HL-60 (cell line): ENCODE measurements around the gene ZNF862.

Source experiments
- DNase-seq, 2 experiments: peaks; one replicate each; pipeline ENCODE4 v3.0.0-alpha.2; 2010 to 2020; ENCODE audit warnings: low read depth in 1 of 2, low spot score in 1 of 2
- H3K27ac ChIP-seq: fragments of 250-450 bp; sonication (Bioruptor Pico); replicated peaks from 2 replicates; pipeline ENCODE4 v1.5.1; 2020; ENCODE audit warnings: mild to moderate bottlenecking, moderate library complexity
- H3K27me3 ChIP-seq: fragments of 250-450 bp; sonication (Bioruptor Pico); 2 replicates; pipeline ENCODE4 v1.5.1; 2021; ENCODE audit warnings: mild to moderate bottlenecking, moderate library complexity; ENCODE audit not compliant: insufficient read depth, poor library complexity, severe bottlenecking
- H3K4me3 ChIP-seq: replicated peaks from 2 replicates; pipeline ENCODE4 v1.5.1; 2011; ENCODE audit warnings: mild to moderate bottlenecking, control low read depth, low read length; ENCODE audit not compliant: insufficient read depth
- GABPA ChIP-seq: IDR thresholded peaks from 2 replicates; pipeline ENCODE4 v1.6.1; 2012; ENCODE audit warnings: low read depth
- POLR2AphosphoS5 ChIP-seq: IDR thresholded peaks from 2 replicates; pipeline ENCODE4 v1.6.1; 2012; ENCODE audit warnings: low read depth
- SPI1 ChIP-seq: IDR thresholded peaks from 2 replicates; pipeline ENCODE4 v1.6.1; 2012; ENCODE audit warnings: low read depth, mild to moderate bottlenecking, borderline replicate concordance
- TF ChIP-seq, protein P1 (sequence below): IDR thresholded peaks from one replicate; pipeline ENCODE4 v1.5.1; 2011; ENCODE audit warnings: low read length, control low read depth, inconsistent platforms; ENCODE audit not compliant: insufficient read depth
- TF ChIP-seq, protein P2 (sequence below): IDR thresholded peaks from 2 replicates; pipeline ENCODE4 v1.6.1; 2012; ENCODE audit warnings: low read depth; ENCODE audit not compliant: insufficient replicate concordance

The ZNF862 gene

DNA sequence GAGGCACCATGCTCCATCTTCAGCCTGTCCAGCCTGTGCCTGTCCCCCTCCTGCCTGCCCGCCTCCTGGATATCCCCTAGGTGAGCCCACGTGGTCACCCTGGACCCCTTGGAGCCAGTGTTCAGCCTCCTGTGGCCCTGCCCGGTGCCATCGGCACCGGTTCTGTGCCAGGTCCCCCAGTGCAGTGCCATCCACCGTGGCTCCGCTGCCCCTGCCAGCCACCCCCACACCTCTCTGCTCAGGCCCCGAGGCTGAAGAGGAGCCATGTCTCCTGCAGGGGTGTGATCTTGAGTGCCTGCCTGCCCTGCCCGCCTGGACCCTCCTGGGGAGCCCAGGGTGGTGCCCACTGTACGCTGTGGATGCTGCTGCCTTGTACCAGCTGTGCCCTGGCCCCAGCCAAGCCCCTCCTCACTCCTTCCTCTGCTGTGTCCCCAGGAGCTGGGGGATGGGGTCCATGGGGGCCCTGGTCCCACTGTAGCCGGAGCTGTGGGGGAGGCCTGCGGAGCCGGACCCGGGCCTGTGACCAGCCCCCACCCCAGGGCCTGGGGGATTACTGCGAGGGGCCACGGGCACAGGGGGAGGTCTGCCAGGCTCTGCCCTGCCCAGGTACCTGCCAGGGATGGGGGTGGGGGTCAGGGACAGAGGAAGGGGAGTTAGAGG is 26.2 kb upstream of the ZNF862 start:
- no peaks in the 10 kb centered on the region for H3K27me3 ChIP-seq
- TF ChIP-seq SPI1 = no peak
- TF ChIP-seq, protein P1, sequence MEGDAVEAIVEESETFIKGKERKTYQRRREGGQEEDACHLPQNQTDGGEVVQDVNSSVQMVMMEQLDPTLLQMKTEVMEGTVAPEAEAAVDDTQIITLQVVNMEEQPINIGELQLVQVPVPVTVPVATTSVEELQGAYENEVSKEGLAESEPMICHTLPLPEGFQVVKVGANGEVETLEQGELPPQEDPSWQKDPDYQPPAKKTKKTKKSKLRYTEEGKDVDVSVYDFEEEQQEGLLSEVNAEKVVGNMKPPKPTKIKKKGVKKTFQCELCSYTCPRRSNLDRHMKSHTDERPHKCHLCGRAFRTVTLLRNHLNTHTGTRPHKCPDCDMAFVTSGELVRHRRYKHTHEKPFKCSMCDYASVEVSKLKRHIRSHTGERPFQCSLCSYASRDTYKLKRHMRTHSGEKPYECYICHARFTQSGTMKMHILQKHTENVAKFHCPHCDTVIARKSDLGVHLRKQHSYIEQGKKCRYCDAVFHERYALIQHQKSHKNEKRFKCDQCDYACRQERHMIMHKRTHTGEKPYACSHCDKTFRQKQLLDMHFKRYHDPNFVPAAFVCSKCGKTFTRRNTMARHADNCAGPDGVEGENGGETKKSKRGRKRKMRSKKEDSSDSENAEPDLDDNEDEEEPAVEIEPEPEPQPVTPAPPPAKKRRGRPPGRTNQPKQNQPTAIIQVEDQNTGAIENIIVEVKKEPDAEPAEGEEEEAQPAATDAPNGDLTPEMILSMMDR = no peak
- no peak for DNase-seq

DNA sequence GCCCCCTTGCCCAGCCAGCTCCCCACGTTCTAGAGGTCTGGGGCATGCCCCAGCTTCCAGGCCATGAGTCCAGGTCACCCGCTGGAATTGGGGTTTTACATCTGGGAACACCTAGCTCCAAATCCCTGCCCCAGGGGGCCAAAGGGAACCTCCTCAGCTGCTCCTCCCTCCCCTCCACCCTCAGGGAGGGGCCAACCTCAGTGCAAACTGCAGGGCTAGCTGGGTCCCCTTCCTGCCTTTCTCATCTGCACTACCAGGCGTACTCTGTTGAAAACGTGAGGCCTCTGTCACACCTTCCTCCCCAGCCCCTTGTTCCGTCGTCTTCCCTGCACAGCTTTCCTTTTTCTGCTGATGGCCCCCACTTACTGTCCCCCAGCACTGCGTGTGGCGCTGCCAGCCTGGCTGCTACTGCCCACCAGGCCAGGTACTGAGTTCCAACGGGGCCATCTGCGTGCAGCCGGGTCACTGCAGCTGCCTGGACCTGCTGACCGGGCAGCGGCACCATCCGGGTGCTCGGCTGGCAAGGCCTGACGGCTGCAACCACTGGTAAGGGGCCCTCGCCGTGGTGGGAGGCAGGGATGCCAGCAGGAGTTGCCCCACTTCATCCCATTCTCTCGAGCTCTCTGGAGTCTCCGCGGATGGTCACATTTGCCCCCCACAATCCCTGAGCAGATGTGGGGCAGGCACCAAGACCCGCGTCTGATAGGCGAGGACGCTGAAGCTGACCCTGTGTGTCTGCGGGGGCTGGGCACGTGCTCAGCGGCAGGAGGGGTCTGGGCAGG is 24.7 kb upstream of the ZNF862 start:
- Histone ChIP-seq H3K27me3 (no peaks in the 10 kb centered on the region), H3K4me3 (no peak overlapping the region), H3K27ac (no peak overlapping the region)
- TF ChIP-seq SPI1 = no peak
- TF ChIP-seq, protein P1 = no peak
- no peak for DNase-seq

More for the DNA sequence above, 26.2 kb upstream of the ZNF862 start:
- Histone ChIP-seq H3K4me3 (no peak overlapping the region), H3K27ac (no peak overlapping the region)

DNA sequence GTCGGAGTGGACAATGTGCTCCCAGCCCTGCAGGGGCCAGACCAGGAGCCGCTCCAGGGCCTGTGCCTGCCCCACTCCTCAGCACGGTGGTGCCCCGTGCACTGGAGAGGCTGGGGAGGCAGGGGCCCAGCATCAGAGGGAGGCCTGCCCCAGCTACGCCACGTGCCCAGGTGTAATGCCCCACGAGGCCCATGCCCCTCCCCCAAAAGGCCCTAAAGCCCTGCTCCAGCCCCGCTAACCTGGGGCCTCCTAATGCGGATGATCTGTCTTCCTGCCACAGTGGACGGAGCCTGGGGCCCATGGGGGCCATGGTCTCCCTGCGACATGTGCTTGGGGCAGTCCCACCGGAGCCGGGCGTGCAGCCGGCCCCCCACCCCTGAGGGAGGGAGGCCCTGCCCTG is 23.7 kb upstream of the ZNF862 start:
- no peak for TF ChIP-seq SPI1
- TF ChIP-seq POLR2AphosphoS5 = no peak
- TF ChIP-seq, protein P1 = no peak
- TF ChIP-seq, protein P2, sequence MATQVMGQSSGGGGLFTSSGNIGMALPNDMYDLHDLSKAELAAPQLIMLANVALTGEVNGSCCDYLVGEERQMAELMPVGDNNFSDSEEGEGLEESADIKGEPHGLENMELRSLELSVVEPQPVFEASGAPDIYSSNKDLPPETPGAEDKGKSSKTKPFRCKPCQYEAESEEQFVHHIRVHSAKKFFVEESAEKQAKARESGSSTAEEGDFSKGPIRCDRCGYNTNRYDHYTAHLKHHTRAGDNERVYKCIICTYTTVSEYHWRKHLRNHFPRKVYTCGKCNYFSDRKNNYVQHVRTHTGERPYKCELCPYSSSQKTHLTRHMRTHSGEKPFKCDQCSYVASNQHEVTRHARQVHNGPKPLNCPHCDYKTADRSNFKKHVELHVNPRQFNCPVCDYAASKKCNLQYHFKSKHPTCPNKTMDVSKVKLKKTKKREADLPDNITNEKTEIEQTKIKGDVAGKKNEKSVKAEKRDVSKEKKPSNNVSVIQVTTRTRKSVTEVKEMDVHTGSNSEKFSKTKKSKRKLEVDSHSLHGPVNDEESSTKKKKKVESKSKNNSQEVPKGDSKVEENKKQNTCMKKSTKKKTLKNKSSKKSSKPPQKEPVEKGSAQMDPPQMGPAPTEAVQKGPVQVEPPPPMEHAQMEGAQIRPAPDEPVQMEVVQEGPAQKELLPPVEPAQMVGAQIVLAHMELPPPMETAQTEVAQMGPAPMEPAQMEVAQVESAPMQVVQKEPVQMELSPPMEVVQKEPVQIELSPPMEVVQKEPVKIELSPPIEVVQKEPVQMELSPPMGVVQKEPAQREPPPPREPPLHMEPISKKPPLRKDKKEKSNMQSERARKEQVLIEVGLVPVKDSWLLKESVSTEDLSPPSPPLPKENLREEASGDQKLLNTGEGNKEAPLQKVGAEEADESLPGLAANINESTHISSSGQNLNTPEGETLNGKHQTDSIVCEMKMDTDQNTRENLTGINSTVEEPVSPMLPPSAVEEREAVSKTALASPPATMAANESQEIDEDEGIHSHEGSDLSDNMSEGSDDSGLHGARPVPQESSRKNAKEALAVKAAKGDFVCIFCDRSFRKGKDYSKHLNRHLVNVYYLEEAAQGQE = no peak
- no peak for TF ChIP-seq GABPA
- H3K4me3 ChIP-seq = no peak overlapping the region
- H3K27me3 ChIP-seq = no peaks in the 10 kb centered on the region
- no peak for DNase-seq
- H3K27ac ChIP-seq = no peak overlapping the region

DNA sequence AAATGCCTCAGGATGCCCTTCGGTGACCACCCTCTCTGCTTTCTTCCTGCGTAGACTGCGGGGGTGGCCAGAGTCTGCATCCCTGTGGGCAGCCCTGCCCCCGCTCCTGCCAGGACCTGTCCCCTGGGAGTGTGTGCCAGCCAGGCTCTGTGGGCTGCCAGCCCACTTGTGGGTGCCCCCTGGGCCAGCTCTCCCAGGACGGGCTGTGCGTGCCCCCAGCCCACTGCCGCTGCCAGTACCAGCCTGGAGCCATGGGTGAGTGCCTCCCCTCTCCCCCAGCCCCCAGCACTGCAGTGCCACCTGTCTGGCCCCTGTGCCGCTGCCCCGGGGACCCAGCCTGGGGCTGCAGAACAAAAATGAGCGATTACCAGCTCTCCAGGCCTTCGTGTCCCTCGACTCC is 23.1 kb upstream of the ZNF862 start:
- no peak overlapping the region for H3K27ac ChIP-seq
- no peak for DNase-seq
- H3K4me3 ChIP-seq = no peak overlapping the region
- H3K27me3 ChIP-seq = no peaks in the 10 kb centered on the region
- TF ChIP-seq SPI1 = no peak
- TF ChIP-seq, protein P1 = no peak
- TF ChIP-seq, protein P2 = no peak
